Measurements from ENCODE around the gene CHST4.

DNA sequence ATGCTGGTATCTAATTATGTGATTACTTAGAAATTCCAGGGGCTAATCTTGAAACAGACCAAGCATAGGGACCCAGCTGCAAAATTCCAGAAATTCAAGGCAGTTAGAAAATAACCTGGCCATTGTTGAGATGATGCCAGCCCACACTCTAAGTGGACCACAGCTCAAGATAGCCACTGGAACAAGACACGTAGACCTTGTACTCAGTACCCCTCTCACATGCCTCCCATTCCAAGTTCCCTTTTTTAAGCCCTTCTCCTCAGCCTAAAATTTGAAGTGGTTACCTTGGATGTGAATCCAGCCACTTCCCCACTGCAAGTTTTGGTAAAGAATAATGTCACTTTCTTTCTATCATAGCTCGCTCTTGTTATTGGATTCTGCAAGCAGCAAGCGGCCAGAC is 33.0 kb upstream of the CHST4 start:
- TF ChIP-seq, protein P1, sequence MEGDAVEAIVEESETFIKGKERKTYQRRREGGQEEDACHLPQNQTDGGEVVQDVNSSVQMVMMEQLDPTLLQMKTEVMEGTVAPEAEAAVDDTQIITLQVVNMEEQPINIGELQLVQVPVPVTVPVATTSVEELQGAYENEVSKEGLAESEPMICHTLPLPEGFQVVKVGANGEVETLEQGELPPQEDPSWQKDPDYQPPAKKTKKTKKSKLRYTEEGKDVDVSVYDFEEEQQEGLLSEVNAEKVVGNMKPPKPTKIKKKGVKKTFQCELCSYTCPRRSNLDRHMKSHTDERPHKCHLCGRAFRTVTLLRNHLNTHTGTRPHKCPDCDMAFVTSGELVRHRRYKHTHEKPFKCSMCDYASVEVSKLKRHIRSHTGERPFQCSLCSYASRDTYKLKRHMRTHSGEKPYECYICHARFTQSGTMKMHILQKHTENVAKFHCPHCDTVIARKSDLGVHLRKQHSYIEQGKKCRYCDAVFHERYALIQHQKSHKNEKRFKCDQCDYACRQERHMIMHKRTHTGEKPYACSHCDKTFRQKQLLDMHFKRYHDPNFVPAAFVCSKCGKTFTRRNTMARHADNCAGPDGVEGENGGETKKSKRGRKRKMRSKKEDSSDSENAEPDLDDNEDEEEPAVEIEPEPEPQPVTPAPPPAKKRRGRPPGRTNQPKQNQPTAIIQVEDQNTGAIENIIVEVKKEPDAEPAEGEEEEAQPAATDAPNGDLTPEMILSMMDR (IDR thresholded peaks at IDR 0.05; ENCODE audit: insufficient read depth, low read depth, low read length), result no peak
- no peak for TF ChIP-seq EZH2 (IDR thresholded peaks at IDR 0.05; ENCODE audit: insufficient read depth, low read length)
